EL (cell line): Measurements from ENCODE around the gene TEX261.

Source experiments
- DNase-seq: peaks from one replicate; pipeline ENCODE4 v3.0.0-alpha.2; 2016

TEX261 gene

DNA sequence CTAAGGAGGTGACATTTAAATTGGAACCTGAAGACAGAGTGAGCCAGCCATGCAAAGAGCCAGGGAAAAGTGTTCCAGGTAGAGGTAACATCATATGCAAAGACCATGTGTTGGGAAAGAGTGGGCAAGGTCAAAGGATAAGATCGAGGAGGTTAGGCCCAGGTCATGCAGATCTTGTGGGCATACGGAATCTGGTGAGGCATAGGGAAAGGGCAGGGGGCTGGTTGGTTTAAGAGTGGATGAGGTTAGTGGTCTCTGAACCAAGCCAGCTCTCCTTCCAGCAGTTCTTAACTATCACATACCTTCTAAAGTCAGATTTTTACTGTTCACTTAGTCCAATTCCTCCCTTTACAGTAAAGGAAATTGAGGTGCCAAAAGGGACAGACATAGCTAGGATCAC lies 13.3 kb downstream of the TEX261 start:
- DNase-seq: no peak

GRCh38 chr2:70979626-70980025 lies 15.0 kb downstream of the TEX261 start:
- no peak for DNase-seq

GRCh38 chr2:70979180-70979488 lies 15.5 kb downstream of the TEX261 start:
- no peak for DNase-seq

DNA sequence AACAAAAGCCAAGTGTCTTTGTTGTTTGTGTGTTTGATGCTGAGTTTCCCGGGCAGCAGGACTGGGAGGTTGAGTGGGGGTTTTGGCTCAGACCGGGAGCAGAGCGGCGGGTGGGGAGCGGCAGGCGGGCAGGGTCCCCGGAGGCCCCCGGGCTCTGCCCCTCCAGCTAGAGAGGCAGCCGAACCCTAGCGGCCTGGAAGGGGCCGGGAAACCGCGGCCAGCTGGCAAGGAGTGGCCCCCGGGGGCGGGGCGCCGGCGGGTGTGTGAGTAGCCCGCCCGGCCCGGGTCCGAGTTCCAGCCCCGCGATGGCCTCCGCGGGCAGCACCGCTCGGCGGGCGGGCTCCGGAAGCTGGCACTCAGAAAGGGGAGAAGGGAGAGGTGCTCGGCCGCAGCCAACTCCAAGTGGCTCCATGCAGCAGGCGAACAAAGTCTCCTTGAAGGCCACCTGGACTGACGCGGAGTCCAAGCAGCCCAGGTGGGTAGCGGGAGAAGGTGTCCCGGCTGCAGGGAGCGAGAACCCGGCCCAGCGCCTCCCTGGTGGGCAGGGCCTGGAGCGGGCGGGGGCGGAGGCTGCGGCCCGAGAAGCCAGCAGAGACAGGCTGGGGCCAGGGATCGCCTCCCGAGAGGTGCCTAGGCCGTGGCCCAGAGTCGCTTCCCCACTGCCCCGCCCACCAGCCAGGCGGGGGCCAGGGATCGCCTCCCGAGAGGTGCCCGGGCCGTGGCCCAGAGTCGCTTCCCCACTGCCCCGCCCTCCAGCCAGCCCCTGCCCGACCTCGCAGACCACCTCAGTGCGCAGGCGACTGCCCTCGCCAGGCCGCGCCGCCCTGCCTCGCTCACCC lies 16.1 kb downstream of the TEX261 start, which contains the start of gene ANKRD53:
TSS of gene ANKRD53 (plus strand) at position 290 of the 839 bp plus-strand sequence. CDS start at position 306, 16 bp downstream.
- peak; percentile 39 for DNase-seq

DNA sequence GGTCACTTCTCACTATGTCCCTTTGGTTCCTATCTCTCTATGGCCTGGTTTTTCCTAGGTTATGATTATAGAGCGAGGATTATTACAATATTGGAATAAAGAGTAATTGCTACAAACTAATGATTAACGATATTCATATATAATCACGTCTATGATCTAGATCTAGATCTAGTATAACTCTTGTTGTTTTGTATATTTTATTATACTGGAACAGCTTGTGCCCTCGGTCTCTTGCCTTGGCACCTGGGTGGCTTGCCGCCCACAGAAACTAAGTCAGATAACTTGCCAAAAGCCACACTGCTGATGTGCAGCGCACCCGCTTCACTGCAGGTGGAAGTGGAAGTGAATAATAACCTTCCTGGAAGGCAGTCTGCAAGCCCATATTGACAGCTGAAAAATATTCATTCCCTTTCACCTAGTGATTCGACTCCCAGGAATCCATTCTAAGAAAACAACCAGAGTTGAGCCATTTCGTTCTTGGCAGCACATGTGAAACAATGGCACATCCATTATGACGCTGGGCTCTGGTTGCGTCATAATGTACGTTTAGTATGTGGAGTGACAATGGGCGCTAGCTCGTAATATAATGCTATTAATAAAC lies 17.0 kb downstream of the TEX261 start:
- DNase-seq: peak; percentile 83

- no peak for DNase-seq
Observed at GRCh38 chr2:70975237-70975636, 19.4 kb downstream of the TEX261 start.

DNA sequence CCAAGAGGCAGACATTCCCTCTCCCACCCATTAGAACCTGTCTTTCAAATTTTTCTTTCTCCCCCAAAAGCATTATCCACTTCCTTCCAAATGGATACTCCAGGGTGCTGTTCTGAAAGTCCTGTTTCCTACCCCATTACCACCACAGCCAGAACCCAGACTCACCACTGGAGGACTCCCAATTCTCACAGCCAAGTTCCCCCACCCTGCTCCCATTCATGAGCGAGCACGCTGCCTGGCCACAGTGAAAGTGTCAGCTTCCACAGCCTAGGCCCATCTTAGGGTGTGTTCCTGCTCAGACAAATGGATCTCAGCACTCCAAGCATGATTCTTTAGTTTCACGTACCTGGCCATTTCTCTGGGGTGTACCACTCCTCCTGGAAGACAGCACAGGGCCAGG lies 20.1 kb downstream of the TEX261 start:
- DNase-seq: no peak

GRCh38 chr2:70967189-70967588 lies 27.5 kb downstream of the TEX261 start:
- no peak for DNase-seq

DNA sequence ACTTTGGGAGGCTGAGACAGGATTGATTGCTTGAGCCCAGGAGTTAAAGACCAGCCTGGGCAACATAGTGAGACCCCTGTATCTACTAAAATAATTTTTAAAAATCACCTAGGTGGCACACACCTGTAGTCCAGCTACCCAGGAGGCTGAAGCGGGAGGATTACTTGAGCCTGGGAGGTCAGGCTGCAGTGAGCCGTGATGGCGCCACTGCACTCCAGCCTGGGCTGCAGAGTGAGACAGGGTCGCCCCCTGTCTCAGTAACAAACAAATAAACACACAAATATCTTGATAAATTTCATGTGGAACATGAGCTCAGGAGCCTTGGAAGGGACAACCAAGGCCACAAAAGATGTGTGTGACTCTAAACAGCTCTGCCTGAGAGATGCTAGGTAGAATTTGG lies 28.0 kb downstream of the TEX261 start:
- DNase-seq: no peak

GRCh38 chr2:70965506-70965905 lies 29.2 kb downstream of the TEX261 start:
- DNase-seq: no peak

- peak; percentile 68 for DNase-seq
Observed at GRCh38 chr2:70964596-70965386, 29.9 kb downstream of the TEX261 start.

DNA sequence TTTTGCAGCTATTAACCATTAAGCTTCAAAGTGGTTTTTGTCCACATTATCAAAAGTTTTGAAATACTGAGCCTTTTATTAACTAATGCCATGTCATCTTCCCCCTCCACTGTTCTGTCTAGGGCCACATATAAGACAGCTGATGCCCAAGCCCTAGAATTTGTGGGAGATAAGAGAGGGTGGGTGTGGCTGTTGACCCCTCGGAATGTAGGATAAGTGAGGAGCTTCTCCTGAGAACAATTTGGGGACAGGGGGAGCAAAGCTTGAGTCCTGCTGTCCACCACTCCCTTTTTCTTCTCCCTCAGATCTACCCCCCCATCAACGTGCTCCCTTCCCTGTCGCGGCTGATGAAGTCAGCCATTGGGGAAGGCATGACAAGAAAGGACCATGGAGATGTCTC lies 30.5 kb downstream of the TEX261 start:
- DNase-seq: no peak

DNA sequence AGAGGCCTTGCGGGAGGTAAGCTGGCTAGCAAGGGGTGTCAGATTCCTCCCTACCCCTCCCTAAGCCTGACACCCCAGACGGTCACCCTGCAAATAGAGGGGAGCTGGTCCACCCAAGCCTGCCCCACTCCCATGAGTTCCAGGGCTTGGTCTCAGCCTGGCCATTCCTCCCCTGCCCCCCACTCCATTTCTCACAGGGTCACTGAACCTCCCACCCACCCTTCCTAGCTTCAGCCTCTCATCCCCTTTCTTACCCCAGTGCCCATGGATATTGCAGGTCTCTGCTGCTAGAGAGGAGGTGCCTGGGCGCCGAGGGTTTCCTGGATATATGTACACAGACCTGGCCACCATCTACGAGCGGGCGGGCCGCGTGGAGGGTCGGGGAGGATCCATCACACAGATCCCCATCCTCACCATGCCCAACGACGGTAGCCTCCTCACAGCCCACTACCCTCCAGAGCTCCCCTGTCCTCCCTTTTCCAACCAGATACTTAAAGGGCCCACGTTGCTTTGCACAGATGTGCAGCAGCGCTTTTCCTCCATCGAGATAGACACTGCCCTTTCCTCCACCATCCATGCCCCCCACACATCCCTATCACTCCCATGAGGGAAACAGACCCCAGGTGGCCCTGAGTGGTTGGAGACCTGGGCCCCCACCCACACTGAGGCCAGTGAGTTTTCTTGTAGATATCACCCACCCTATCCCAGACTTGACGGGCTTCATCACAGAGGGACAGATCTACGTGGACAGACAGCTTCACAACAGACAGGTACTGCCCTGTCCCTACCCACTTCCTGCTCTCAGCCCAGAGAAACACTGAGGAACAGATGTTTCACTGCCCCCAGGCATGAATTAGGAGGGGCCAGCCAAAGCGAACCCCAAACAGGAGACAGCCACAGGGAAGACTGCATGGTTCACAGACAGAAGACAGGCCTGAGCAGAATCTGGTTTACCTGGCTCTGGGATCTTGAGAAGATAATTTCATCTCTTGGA lies 31.5 kb downstream of the TEX261 start:
- no peak for DNase-seq

- no peak for DNase-seq
Observed at GRCh38 chr2:70962211-70962884, 32.3 kb downstream of the TEX261 start.

- no peak for DNase-seq
Observed at GRCh38 chr2:70961648-70961994, 33.1 kb downstream of the TEX261 start.

DNA sequence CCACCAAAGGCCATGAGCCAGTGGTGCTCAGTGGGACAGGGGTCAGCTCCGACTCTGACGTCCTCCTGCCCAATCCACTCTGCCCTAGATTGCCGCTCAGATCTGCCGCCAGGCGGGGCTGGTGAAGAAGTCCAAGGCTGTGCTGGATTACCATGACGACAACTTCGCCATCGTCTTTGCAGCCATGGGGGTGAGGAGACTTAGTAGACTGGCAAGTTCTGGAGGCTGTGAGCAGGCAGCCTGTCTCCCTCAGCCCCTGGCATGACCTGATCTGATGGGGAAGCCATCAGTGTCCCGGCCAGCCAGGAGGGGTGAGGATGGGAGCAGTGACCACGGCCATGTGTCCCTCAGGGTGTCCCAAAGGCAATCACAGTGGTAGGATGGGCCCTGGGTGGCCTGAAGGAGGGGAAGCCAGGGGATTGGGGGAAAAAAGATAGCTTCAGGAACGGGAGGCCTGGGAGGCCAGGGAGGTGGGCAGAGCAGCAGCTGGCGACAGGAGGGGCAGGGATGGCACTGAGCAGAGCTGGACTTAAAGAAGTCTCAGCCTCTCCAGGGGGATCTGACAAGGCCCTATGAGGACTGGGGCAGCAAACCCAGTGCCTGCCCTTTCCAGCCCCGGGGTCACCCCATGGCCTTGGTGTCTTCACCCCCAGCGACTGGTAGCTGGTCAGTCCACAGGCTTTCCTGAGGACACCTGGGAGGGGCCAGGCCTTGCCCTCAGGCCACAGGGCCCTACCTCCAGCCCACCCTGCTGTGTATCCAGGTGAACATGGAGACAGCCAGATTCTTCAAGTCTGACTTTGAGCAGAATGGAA lies 33.6 kb downstream of the TEX261 start:
- DNase-seq: no peak

- no peak for DNase-seq
Observed at GRCh38 chr2:70959851-70960832, 34.5 kb downstream of the TEX261 start.

GRCh38 chr2:70959271-70959761 lies 35.4 kb downstream of the TEX261 start:
- no peak for DNase-seq

DNA sequence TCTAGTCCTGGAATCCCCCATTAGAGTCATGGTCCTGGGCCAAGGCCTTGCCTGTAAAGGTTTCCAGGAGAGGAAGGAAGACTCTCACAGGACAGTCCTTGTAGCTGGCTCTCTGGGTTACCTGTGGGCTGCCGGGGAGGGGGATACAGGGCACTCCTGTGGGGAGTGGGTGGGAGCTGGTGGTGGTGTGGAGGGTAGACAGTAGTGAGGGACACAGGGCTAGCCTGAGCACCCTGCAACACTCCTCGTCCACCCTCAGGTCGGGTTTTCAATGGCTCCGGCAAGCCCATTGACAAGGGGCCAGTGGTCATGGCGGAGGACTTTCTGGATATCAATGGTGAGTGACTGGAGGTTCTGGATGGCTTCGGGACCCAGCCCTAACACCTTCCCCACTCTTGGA lies 35.9 kb downstream of the TEX261 start:
- no peak for DNase-seq

GRCh38 chr2:70957798-70958197 lies 36.9 kb downstream of the TEX261 start:
- no peak for DNase-seq
